DMS 273 (cell line): ENCODE data around the gene ABTB2.
"Not testable (repeated sequence)": the region's sequence is repeated elsewhere in the genome, so short reads cannot be mapped to it uniquely, and the experiment has no call there.

Source experiments
- DNase-seq: peaks from one replicate; lab custom pipeline; 2025; ENCODE audit not compliant: unreplicated experiment; lab: John Stamatoyannopoulos, UW

The ABTB2 gene

GRCh38 chr11:34218756-34219155 is 139.1 kb downstream of the ABTB2 start:
- not testable (repeated sequence) for DNase-seq

GRCh38 chr11:34218067-34218466 is 139.7 kb downstream of the ABTB2 start:
- no peak for DNase-seq

- DNase-seq, result no peak
These were observed 141.1 kb downstream of the ABTB2 start for GRCh38 chr11:34216706-34217105.

GRCh38 chr11:34215806-34216453 is 141.9 kb downstream of the ABTB2 start:
- no peak for DNase-seq

- DNase-seq, result no peak
These were observed 142.6 kb downstream of the ABTB2 start for GRCh38 chr11:34214961-34215805.

GRCh38 chr11:34213366-34213765 is 144.4 kb downstream of the ABTB2 start:
- no peak for DNase-seq

GRCh38 chr11:34212566-34212965 is 145.2 kb downstream of the ABTB2 start:
- no peak for DNase-seq

GRCh38 chr11:34209809-34210208 is 148.0 kb downstream of the ABTB2 start:
- DNase-seq, result peak; percentile 19

GRCh38 chr11:34208266-34209135 is 149.3 kb downstream of the ABTB2 start:
- no peak for DNase-seq

GRCh38 chr11:34207487-34208180 is 150.2 kb downstream of the ABTB2 start:
- no peak for DNase-seq

- DNase-seq, result no peak
These were observed 151.2 kb downstream of the ABTB2 start for GRCh38 chr11:34206407-34207300.

- no peak for DNase-seq
These were observed 152.3 kb downstream of the ABTB2 start for GRCh38 chr11:34205326-34206035.

GRCh38 chr11:34204396-34205279 is 153.2 kb downstream of the ABTB2 start:
- DNase-seq, result no peak

GRCh38 chr11:34203377-34203871 is 154.4 kb downstream of the ABTB2 start:
- DNase-seq, result no peak

- peak; percentile 24 for DNase-seq
These were observed 156.7 kb downstream of the ABTB2 start for GRCh38 chr11:34201129-34201528.

- no peak for DNase-seq
These were observed 158.3 kb downstream of the ABTB2 start for GRCh38 chr11:34199525-34199924.

GRCh38 chr11:34198523-34198922 is 159.3 kb downstream of the ABTB2 start:
- DNase-seq, result no peak

GRCh38 chr11:34197256-34197655 is 160.6 kb downstream of the ABTB2 start:
- no peak for DNase-seq
